ENCODE measurements around the gene CDH6.

The CDH6 gene

DNA sequence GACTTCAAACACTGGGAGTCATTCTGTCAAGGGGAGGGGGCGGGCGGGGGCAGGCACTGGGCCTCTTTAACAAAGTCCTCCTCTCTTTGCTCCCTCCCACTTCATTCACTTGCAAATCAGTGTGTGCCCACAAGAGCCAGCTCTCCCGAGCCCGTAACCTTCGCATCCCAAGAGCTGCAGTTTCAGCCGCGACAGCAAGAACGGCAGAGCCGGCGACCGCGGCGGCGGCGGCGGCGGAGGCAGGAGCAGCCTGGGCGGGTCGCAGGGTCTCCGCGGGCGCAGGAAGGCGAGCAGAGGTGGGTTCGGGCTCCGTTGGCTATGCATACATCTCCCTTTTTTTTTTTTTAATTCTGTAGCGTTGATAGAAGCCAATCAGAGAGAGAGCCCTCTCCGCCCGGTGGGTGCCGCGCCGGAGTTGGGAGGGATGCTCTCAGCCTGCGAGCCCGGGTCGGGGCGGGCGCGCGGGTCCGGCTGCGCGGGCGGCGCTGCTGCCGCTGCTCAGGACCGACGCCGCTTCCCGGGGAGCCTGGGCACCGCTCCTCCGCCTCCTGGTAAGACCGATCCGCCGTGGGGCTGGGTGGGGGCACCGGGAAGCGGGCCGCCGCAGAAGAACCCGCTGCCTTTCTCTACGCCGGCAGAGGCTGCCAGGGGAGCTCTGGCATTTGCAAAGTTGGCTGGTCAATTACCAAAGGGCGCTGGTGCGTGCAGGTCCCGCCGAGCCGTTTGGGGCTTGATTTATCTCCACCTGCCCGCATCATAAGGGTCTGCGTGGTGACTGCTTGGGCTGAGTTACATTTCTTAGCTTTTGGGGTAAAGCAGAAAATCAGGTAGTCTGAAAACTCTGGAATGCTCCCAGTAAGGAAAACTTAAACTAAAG lies at the start of gene CDH6:
Gene CDH6 (plus strand): TSS at position 96 of the 877 bp plus-strand sequence. CDS start 73,788 bp downstream, outside the sequence.
- DNase-seq (ENCODE audit: low read depth): no peak

GRCh38 chr5:31144364-31144763 lies 49.1 kb upstream of the CDH6 start:
- no peak for DNase-seq (ENCODE audit: low read depth)

DNA sequence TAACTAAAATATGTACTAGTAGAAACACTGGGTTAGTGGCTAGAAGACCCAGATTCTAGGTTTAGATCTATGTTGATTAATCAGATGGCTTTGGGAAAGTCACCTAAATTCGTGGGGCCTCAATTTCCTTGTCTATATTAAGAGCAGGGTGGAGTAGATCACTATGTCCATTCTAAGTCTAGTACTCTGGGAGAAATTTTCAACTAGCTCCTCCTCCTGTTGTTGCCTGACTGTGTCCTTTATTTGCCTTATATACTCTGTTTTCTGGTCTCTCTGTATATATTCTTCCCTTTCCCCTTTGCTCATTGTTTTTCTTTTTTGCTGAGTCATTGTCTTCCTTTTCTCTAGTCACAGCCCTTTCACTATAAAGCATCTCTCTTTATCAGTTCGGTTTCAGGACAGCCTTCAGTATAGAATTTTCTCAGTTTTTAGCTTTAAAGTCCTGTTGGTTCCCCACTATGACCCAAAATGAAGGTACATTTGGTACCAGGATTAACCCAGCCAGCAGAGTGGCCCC lies 44.5 kb upstream of the CDH6 start:
- DNase-seq (ENCODE audit: low read depth): no peak

DNA sequence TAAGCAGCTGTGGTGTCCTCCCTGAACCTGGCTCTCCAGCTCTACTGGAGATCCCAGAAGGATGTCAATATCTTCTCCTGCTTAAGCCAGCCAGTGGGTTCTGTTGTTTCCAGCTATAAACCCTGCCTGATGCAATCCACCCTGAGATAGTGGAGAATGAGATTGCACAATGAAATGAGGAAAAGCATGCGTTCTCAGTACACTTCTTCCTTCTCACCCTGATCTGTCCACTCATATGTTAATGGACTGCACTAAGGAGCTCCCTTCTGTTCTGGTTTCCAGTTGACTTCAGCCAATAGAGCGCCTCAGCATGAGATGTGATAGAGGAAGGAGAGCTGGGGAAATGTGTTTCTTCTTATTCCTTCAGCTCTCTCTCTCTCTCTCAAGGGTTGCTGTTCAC lies 40.0 kb upstream of the CDH6 start:
- DNase-seq (ENCODE audit: low read depth): no peak

DNA sequence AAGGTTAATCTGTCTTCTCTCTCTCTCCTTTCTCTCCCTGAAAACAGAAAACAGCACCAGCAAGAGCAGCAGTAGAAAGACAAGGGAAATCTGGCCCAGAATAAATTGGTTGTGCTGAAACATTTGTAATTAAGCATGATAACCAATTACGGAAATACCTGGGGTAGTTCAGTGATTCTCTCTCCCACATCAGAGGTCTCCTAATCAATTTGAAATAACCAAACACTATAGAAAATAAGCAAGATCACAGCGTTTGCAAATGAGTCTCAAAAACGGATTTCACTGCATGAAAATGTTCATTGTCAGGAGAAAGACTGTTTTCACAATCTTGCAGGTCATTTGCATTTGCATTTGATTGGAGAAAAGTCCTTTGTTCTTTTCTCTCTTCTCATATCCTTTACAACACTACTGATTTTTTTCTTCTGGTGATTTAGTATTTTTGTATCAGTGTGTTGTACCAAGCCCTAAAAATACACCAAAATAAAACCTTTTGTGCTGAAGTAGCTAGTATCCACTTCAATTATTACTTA lies 36.8 kb upstream of the CDH6 start:
- DNase-seq (ENCODE audit: low read depth): no peak

- DNase-seq (ENCODE audit: low read depth): no peak
Measured at GRCh38 chr5:31157720-31158119, 35.8 kb upstream of the CDH6 start.

GRCh38 chr5:31158686-31159085 lies 34.8 kb upstream of the CDH6 start:
- no peak for DNase-seq (ENCODE audit: low read depth)

DNA sequence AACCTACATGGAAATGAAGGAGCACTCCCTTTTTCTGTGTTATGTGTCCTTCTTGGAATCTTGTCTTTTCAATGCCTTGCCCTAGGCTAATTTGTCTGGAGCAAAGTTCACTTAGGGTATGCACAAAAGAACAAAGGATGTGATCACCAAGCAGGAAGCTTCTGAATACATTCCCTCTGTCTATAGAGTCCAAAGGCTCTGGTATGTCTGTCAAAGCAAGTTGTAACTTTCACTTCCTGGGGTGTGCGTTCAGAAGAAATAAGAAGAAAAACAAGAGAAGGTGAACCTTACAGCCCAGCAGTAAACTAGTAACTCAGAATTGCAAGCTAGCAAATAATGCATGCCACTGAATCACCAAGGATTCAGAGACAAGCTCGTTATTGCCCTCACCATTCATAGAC lies 31.7 kb upstream of the CDH6 start:
- DNase-seq (ENCODE audit: low read depth): no peak

DNA sequence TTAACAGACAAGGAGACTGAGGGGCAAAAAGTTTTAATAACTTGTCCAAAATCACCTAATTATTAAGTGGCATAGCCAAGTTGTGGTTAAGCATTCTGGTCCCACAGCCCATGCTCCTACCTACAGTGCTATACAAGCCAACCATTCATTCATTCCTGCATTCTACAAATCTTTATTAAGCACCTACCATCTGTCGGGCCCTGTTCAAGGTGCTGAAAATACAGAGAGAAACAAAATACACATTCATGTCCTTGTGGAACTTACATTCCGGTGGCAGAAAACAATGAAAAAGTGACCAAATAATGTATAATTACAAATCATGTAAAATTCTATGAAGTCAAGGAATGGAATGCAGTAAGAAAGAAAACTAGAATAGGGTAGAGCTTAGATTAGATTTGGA lies 27.8 kb upstream of the CDH6 start:
- DNase-seq (ENCODE audit: low read depth): no peak

- DNase-seq (ENCODE audit: low read depth): no peak
Measured at GRCh38 chr5:31169379-31169778, 24.1 kb upstream of the CDH6 start.

GRCh38 chr5:31172881-31173280 lies 20.6 kb upstream of the CDH6 start:
- no peak for DNase-seq (ENCODE audit: low read depth)

GRCh38 chr5:31173614-31174013 lies 19.9 kb upstream of the CDH6 start:
- no peak for DNase-seq (ENCODE audit: low read depth)

DNA sequence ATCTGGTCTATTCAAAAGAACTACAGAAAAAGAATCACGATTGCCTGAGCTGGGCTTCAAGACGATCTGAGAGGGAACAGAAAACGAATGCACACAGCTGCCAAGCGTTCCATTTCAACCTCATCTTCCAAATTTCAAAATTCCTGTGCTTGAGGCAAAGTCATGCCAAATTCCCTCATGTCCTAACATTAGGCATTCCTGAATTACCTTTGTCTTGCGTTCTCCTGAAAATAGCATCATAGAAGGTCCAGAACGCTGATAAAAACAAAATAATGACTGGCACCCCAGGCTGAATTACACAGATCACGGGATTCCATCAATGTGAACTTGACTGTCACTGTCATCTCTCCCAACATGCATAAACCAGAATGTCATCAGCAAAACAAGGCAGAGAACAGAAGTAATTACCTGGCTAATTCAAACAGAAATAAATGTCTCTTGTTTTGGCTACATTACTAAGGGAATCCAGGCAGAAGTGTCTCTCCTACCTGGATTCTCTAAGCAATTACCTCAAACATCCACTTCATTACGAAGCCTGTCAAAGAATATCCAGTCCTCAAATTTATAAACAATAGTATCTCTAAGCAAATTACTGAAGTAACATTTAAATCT lies 12.0 kb upstream of the CDH6 start:
- no peak for DNase-seq (ENCODE audit: low read depth)

GRCh38 chr5:31182136-31182535 lies 11.3 kb upstream of the CDH6 start:
- no peak for DNase-seq (ENCODE audit: low read depth)

DNA sequence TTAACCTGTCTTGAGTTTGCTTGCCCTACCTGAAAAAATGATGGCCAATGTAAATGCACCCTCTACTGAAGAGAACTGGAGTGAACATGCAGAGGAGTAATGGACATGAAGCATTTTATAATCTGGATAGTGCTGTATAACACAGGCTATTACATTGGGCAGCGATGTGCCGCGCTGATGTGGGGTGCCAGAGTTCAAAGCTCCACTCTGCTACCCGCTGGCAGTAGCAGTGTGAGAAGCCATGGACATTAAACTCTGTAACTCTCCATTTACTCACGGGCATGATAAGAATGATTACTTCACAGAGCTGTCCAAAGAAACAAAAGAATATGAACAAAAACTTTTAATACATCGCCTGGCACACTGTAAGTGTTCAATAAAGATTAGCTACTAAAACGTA lies 7.5 kb upstream of the CDH6 start:
- no peak for DNase-seq (ENCODE audit: low read depth)

- DNase-seq (ENCODE audit: low read depth): no peak
Measured at GRCh38 chr5:31186672-31187267, 6.7 kb upstream of the CDH6 start.

GRCh38 chr5:31187591-31187990 lies 5.9 kb upstream of the CDH6 start:
- DNase-seq (ENCODE audit: low read depth): no peak

DNA sequence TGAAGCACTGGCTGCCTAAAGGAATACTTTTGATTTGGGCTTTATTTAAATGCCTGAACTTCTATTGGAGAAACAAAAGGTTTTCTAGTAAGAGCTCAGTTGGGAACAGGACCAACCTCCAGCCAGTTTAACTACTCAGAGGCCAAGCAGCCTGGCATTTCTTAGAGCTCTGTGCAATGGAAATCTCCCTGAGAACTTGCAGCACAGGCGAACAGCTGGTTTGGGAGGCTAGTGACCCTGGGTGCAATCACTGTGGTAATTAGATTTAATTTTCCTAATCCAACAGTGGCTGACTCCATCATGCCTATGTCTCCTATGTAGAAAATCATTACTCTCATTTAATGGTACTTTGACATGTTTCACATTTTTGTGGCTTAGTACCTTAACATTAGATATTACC lies 1.0 kb upstream of the CDH6 start:
- no peak for DNase-seq (ENCODE audit: low read depth)

DNA sequence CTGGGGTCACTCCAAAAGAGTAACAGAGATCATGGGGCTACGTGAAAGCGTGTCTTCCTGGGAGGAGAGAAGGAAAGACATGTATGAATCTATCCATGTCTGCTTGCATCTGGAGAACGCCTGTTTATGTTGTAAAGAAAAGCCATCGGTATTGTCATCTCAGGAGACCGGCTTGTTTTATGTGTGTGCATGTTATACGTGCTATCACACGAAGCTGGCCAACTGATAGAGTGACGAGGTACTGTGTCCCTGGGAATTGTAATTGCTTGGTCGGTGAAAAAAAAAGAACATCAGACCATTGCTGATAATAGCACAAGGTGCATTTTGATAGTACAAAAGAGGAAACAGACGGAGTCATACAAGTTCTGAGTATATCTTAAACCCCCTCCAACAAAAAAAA lies 370 bp upstream of the CDH6 start:
- DNase-seq (ENCODE audit: low read depth): no peak

DNA sequence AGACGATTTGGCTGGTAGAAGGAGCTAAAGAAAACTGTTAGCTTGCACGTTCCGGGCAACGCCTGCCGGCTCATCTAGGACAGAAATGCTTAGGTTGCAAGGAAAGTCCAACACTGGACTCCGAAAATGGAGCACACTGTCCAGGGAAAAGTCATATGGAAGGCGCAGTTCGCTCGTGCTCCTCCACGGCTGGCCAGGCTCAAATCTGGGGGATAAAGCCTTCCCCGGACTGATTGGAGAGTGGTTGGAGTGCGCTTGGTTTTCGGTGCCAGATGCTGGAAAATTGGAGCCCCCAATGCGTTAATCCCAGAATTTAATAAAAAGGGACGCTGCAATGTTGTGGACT lies 955 bp downstream of the CDH6 start:
- DNase-seq (ENCODE audit: low read depth): no peak

- DNase-seq (ENCODE audit: low read depth): no peak
Measured at GRCh38 chr5:31194892-31195555, 1.5 kb downstream of the CDH6 start.

- no peak for DNase-seq (ENCODE audit: low read depth)
Measured at GRCh38 chr5:31196309-31196708, 2.8 kb downstream of the CDH6 start.

Measured in activated gamma-delta T cell treated with anti-CD3 and anti-CD28 coated beads, Interleukin-2, amount 50 U/mL, for 16 hours (primary cell).